A549 (cell line): Measurements from ENCODE around the gene LRIG3. TPM values are rescaled to one million over a fixed set of nuclear protein-coding genes. Genes with fewer than 3 reads are reported as not detected.

Experiments used
- ATAC-seq, 2 experiments: fragments of 200-7000 bp in 1 of 2; fragments of >200 bp in 1 of 2; cut with Nextera tagmentation in 1 of 2; cut with Tn5 transposase in 1 of 2; 3 replicates each; pipeline versions ENCODE4 v1.8.0 to v1.9.1; 2018 to 2020; ENCODE audit warnings: mild to moderate bottlenecking in 1 of 2, moderate library complexity in 1 of 2
- CTCF ChIA-PET: fragments of 300-600 bp; sonication (Branson Sonifier 250); formaldehyde crosslinking; extraction: SDS; loops from one replicate; lab custom pipeline; 2021; ENCODE audit warnings: antibody characterized with exemption, inconsistent platforms; lab: Yijun Ruan, JAX
- POLR2A ChIA-PET: fragments of 350-600 bp; formaldehyde crosslinking; extraction: SDS; loops from one replicate; lab custom pipeline; 2021; ENCODE audit warnings: antibody characterized with exemption, inconsistent platforms; lab: Yijun Ruan, JAX
- DNase-seq, 2 experiments: peaks; one replicate each; pipeline versions ENCODE4 v3.0.0 to v3.0.0-alpha.2; 2011 to 2016; ENCODE audit warnings: low read depth in 1 of 2, low spot score in 1 of 2
- FAIRE-seq: peaks from 2 replicates; lab custom pipeline; 2011; peaks lifted over from hg19 to GRCh38; lab: Jason Lieb, UNC
- H3K27ac ChIP-seq, 2 experiments: fragments of >200 bp; sonication (Bioruptor Twin); formaldehyde crosslinking; 3 replicates each; pipeline ENCODE4 v1.5.1; 2016 to 2017
- H3K4me1 ChIP-seq: fragments of >200 bp; sonication (Bioruptor Twin); formaldehyde crosslinking; 3 replicates; pipeline ENCODE4 v1.6.1; 2016
- H3K4me2 ChIP-seq: fragments of >200 bp; sonication (Bioruptor Twin); formaldehyde crosslinking; 3 replicates; pipeline ENCODE4 v1.6.1; 2016
- H3K4me3 ChIP-seq: fragments of >200 bp; sonication (Bioruptor Twin); formaldehyde crosslinking; 3 replicates; pipeline ENCODE4 v1.5.1; 2016
- H3K9me3 ChIP-seq: fragments of >200 bp; sonication (Bioruptor Twin); formaldehyde crosslinking; 3 replicates; pipeline ENCODE4 v1.6.1; 2016
- BCL3 ChIP-seq: fragments of >200 bp; sonication (Bioruptor Twin); formaldehyde crosslinking; IDR thresholded peaks from 3 replicates; pipeline ENCODE4 v1.6.1; 2016
- CHD2 ChIP-seq: fragments of 150-350 bp; IDR thresholded peaks from 2 replicates; pipeline ENCODE4 v1.6.1; 2014; ENCODE audit warnings: low read length; ENCODE audit not compliant: partially characterized antibody
- CHD4 ChIP-seq: fragments of 200-600 bp; sonication (generic); IDR thresholded peaks from 2 replicates; pipeline ENCODE4 v1.6.1; 2016; ENCODE audit warnings: antibody characterized with exemption, mild to moderate bottlenecking, borderline replicate concordance
- EHF ChIP-seq: fragments of 250-450 bp; sonication (Bioruptor Pico); IDR thresholded peaks from 2 replicates; pipeline ENCODE4 v1.5.0; 2020; ENCODE audit warnings: mild to moderate bottlenecking
- EHMT2 ChIP-seq: fragments of 200-600 bp; sonication (generic); IDR thresholded peaks from 2 replicates; pipeline ENCODE4 v1.6.1; 2016; ENCODE audit warnings: antibody characterized with exemption, low read depth, mild to moderate bottlenecking, moderate library complexity
- GATA3 ChIP-seq: IDR thresholded peaks from 2 replicates; pipeline ENCODE4 v1.6.1; 2012; ENCODE audit warnings: borderline replicate concordance
- HEYL ChIP-seq: fragments of 250-450 bp; sonication (Bioruptor Pico); IDR thresholded peaks from 2 replicates; pipeline ENCODE4 v1.8.0; 2021; ENCODE audit warnings: mild to moderate bottlenecking, moderate library complexity
- HOXB13 ChIP-seq: fragments of 250-450 bp; sonication (Bioruptor Pico); IDR thresholded peaks from 2 replicates; pipeline ENCODE4 v1.5.0; 2020; ENCODE audit warnings: low read depth, mild to moderate bottlenecking, moderate library complexity
- JUNB ChIP-seq: fragments of >200 bp; sonication (Bioruptor Twin); formaldehyde crosslinking; IDR thresholded peaks from 2 replicates; pipeline ENCODE4 v1.6.1; 2016
- NR3C1 ChIP-seq: fragments of >200 bp; sonication (Bioruptor Twin); formaldehyde crosslinking; IDR thresholded peaks from 3 replicates; pipeline ENCODE4 v1.6.1; 2017
- PHF8 ChIP-seq: fragments of 200-600 bp; sonication (generic); IDR thresholded peaks from 2 replicates; pipeline ENCODE4 v1.6.1; 2016; ENCODE audit warnings: low read depth, mild to moderate bottlenecking, antibody characterized with exemption, moderate library complexity, borderline replicate concordance
- POLR2A ChIP-seq: IDR thresholded peaks from 2 replicates; pipeline ENCODE4 v1.6.1; 2012; ENCODE audit warnings: mild to moderate bottlenecking, low read length
- RAD21 ChIP-seq, 2 experiments: fragments of >200 bp in 1 of 2; sonication (Bioruptor Twin) in 1 of 2; formaldehyde crosslinking in 1 of 2; IDR thresholded peaks in 1 of 2; conservative IDR thresholded peaks in 1 of 2; 2 replicates in 1 of 2; 3 replicates in 1 of 2; pipeline ENCODE4 v1.6.1; 2012 to 2018; ENCODE audit warnings: inconsistent platforms in 1 of 2
- SREBF2 ChIP-seq: fragments of 450-650 bp; IDR thresholded peaks from 2 replicates; pipeline ENCODE4 v1.6.1; 2014; ENCODE audit warnings: mild to moderate bottlenecking, moderate library complexity
- ZSCAN20 ChIP-seq: fragments of 250-450 bp; sonication (Bioruptor Pico); IDR thresholded peaks from 2 replicates; pipeline ENCODE4 v1.8.0; 2022; ENCODE audit warnings: mild to moderate bottlenecking, moderate library complexity
- WGBS: methylation state at CpG from one replicate; pipeline ENCODE4 v1.1.6; 2017; ENCODE audit errors: missing lambda C conversion rate; 5-methylcytosine and 5-hydroxymethylcytosine counted together
- polyA plus RNA-seq, 4 experiments: library from polyadenylated mRNA; depleted of rRNA in 3 of 4; stranded (reverse); fragments of >200 nt; fragmentation: RNase III in 1 of 4; extraction: RNeasy Plus Mini Kit Qiagen cat#74134 plus additional on column Dnase treatment in 1 of 4; gene quantifications; 2 replicates in 3 of 4; 3 replicates in 1 of 4; pipeline ENCODE4 v1.2.3, GENCODE V29; 2011 to 2017
- TF ChIP-seq, protein P1 (sequence below): fragments of 250-450 bp; sonication (Bioruptor Pico); IDR thresholded peaks from 2 replicates; pipeline ENCODE4 v1.5.0; 2021; ENCODE audit warnings: mild to moderate bottlenecking, moderate library complexity, borderline replicate concordance
- TF ChIP-seq, protein P2 (sequence below): IDR thresholded peaks from 2 replicates; pipeline ENCODE4 v1.6.1; 2012; ENCODE audit warnings: low read depth, borderline replicate concordance
- TF ChIP-seq, protein P3 (sequence below): IDR thresholded peaks from 2 replicates; pipeline ENCODE4 v1.6.1; 2012
- TF ChIP-seq, protein P4 (sequence below): IDR thresholded peaks from 2 replicates; pipeline ENCODE4 v1.6.1; 2012
- TF ChIP-seq, protein P5 (sequence below): fragments of 450-650 bp; IDR thresholded peaks from 2 replicates; pipeline ENCODE4 v1.6.1; 2014; ENCODE audit warnings: antibody characterized with exemption

LRIG3 gene
- polyA plus RNA-seq, 2 of the 4 experiments (the other 2 are of a cell fraction) = 3.7 to 16.4 TPM

- no peak for TF ChIP-seq HEYL (CRISPR knock-in tag)
- TF ChIP-seq, protein P1, sequence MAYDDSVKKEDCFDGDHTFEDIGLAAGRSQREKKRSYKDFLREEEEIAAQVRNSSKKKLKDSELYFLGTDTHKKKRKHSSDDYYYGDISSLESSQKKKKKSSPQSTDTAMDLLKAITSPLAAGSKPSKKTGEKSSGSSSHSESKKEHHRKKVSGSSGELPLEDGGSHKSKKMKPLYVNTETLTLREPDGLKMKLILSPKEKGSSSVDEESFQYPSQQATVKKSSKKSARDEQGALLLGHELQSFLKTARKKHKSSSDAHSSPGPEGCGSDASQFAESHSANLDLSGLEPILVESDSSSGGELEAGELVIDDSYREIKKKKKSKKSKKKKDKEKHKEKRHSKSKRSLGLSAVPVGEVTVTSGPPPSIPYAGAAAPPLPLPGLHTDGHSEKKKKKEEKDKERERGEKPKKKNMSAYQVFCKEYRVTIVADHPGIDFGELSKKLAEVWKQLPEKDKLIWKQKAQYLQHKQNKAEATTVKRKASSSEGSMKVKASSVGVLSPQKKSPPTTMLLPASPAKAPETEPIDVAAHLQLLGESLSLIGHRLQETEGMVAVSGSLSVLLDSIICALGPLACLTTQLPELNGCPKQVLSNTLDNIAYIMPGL (CRISPR knock-in tag) = no peak
- no peak for TF ChIP-seq CHD4
- no peak for TF ChIP-seq JUNB
- no peak for TF ChIP-seq RAD21 (conservative IDR thresholded peaks at IDR 0.05 in 1 of 2, IDR thresholded peaks at IDR 0.05 in 1 of 2)
- no peak for TF ChIP-seq EHMT2
- no peak for TF ChIP-seq GATA3
- no peak for TF ChIP-seq PHF8
- TF ChIP-seq, protein P2, sequence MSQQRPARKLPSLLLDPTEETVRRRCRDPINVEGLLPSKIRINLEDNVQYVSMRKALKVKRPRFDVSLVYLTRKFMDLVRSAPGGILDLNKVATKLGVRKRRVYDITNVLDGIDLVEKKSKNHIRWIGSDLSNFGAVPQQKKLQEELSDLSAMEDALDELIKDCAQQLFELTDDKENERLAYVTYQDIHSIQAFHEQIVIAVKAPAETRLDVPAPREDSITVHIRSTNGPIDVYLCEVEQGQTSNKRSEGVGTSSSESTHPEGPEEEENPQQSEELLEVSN = no peak
- TF ChIP-seq, protein P3, sequence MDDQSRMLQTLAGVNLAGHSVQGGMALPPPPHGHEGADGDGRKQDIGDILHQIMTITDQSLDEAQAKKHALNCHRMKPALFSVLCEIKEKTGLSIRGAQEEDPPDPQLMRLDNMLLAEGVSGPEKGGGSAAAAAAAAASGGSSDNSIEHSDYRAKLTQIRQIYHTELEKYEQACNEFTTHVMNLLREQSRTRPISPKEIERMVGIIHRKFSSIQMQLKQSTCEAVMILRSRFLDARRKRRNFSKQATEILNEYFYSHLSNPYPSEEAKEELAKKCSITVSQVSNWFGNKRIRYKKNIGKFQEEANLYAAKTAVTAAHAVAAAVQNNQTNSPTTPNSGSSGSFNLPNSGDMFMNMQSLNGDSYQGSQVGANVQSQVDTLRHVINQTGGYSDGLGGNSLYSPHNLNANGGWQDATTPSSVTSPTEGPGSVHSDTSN = no peak
Observed at GRCh38 chr12:58939399-58940100, 19.2 kb upstream of the LRIG3 start (continued).

DNA sequence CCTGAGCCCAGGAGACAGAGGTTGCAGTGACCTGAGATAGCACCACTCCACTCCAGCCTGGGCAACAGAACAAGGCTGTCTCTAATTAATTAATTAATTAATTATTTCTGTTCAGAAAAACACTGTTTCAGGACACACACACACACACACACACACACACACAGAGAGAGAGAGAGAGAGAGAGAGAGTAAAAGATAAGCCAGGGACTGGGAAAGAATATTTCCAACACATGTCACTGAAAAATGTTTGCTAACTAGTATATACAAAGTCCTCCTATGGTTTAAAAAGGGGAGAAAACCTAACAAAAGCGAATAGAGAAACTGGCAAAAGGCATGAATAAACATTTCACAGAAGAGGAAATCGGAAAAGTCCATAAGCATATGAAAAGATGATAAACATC is 18.1 kb upstream of the LRIG3 start:
- DNase-seq (no peak), FAIRE-seq (no peak)
- no peak overlapping the region for H3K4me2 ChIP-seq
- CTCF ChIA-PET = no interaction called here
- H3K27ac ChIP-seq = no peak overlapping the region
- POLR2A ChIA-PET = no interaction called here
- no peaks in the 10 kb centered on the region for H3K4me1 ChIP-seq
- H3K9me3 ChIP-seq = no peaks in the 10 kb centered on the region
- TF ChIP-seq ZSCAN20 (CRISPR knock-in tag) = no peak
- no peak for TF ChIP-seq EHF (CRISPR knock-in tag)
- TF ChIP-seq GATA3 = no peak
- TF ChIP-seq CHD2 = no peak
- no peak for TF ChIP-seq HOXB13 (CRISPR knock-in tag)
- TF ChIP-seq HEYL (CRISPR knock-in tag) = no peak
- TF ChIP-seq, protein P4, sequence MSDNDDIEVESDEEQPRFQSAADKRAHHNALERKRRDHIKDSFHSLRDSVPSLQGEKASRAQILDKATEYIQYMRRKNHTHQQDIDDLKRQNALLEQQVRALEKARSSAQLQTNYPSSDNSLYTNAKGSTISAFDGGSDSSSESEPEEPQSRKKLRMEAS = no peak
- TF ChIP-seq SREBF2 = no peak
- TF ChIP-seq RAD21 (conservative IDR thresholded peaks at IDR 0.05 in 1 of 2, IDR thresholded peaks at IDR 0.05 in 1 of 2) = no peak
- no peak for TF ChIP-seq BCL3
- TF ChIP-seq NR3C1 = no peak
- TF ChIP-seq, protein P5, sequence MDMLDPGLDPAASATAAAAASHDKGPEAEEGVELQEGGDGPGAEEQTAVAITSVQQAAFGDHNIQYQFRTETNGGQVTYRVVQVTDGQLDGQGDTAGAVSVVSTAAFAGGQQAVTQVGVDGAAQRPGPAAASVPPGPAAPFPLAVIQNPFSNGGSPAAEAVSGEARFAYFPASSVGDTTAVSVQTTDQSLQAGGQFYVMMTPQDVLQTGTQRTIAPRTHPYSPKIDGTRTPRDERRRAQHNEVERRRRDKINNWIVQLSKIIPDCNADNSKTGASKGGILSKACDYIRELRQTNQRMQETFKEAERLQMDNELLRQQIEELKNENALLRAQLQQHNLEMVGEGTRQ = no peak
- no peak for TF ChIP-seq POLR2A
- TF ChIP-seq, all 56 proteins: peak for 0
- no peak overlapping the region for H3K4me3 ChIP-seq
- 62% methylated on average over 2 of the region's 2 CpGs for WGBS
- no peak for ATAC-seq
